ENCODE data around the gene AP3S2.

GRCh38 chr15:89827829-89828228, 66.0 kb downstream of the AP3S2 start:
- TF ChIP-seq SIX1 (CRISPR knock-in tag; IDR thresholded peaks at IDR 0.05; ENCODE audit: borderline replicate concordance) (no peak), ZNF770 (CRISPR knock-in tag; IDR thresholded peaks at IDR 0.05) (no peak), FOSL1 (CRISPR knock-in tag; IDR thresholded peaks at IDR 0.05; ENCODE audit: borderline replicate concordance) (no peak), CTCF (CRISPR knock-in tag; IDR thresholded peaks at IDR 0.05) (no peak), HHEX (CRISPR knock-in tag; IDR thresholded peaks at IDR 0.05) (no peak), HNF4G (IDR thresholded peaks at IDR 0.05; ENCODE audit: borderline replicate concordance, low read depth, low read length) (no peak), HNF4G (CRISPR knock-in tag; IDR thresholded peaks at IDR 0.05; ENCODE audit: borderline replicate concordance, low read depth) (no peak), NFYB (CRISPR knock-in tag; IDR thresholded peaks at IDR 0.05) (no peak), NFIC (IDR thresholded peaks at IDR 0.05; ENCODE audit: low read length) (no peak), HOXA7 (CRISPR knock-in tag; IDR thresholded peaks at IDR 0.05) (no peak), JDP2 (CRISPR knock-in tag; IDR thresholded peaks at IDR 0.05; ENCODE audit: borderline replicate concordance) (no peak)

Data from HepG2 (cell line).